ENCODE measurements around the gene ADGRL3. TPM values are rescaled to one million over a fixed set of nuclear protein-coding genes. Genes with fewer than 3 reads are reported as not detected.

Gene ADGRL3
- total and polyA plus RNA-seq, 8 donors = 0.08 to 1.4 (median 0.24) TPM

DNA sequence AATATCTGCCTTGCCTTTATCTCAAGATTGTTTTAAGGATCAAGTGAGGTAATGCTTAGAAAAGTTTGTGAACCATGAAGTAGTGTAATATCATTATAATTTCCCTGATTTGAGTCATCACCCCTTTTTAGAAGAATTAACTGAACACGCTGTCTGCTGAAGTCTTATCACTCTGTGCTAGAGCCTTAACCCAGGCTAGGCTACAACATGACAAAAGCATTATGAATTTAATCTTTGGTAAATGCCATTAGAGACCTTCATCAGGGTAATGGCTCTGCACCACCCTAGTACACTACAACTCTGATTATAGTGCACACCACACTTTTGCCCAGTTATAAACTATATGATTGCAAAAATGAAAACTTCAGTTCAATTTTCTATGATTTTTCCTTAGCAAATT is 118.3 kb downstream of the ADGRL3 start:
- no peaks in the 10 kb centered on the region for H3K36me3 ChIP-seq
- ATAC-seq = no peak
- WGBS, 2 donors = 73 to 75% methylated on average over 1 of the region's 1 CpG
- DNase-seq = no peak
- H3K27ac ChIP-seq = no peak overlapping the region
- no peak for FAIRE-seq
- no peaks in the 10 kb centered on the region for H3K4me1 ChIP-seq
- intact Hi-C loops (cut with DNase I) = no loop called here
- H3K27me3 ChIP-seq = no peaks in the 10 kb centered on the region
- no peak for TF ChIP-seq CTCF (IDR thresholded peaks at IDR 0.05)
- H3K4me3 ChIP-seq = no peak overlapping the region
- H3K9me3 ChIP-seq = no peaks in the 10 kb centered on the region

- Histone ChIP-seq H3K4me1 (no peaks in the 10 kb centered on the region), H3K4me3 (no peak overlapping the region), H3K27ac (no peak overlapping the region), H3K36me3 (no peaks in the 10 kb centered on the region), H3K27me3 (no peaks in the 10 kb centered on the region), H3K9me3 (no peaks in the 10 kb centered on the region)
- TF ChIP-seq CTCF (IDR thresholded peaks at IDR 0.05) = no peak
- intact Hi-C loops (cut with DNase I) = no loop called here
- no peak for FAIRE-seq
- DNase-seq = no peak
- ATAC-seq = no peak
Observed at GRCh38 chr4:61319156-61319555, 119.0 kb downstream of the ADGRL3 start.

GRCh38 chr4:61320154-61320553 is 120.0 kb downstream of the ADGRL3 start:
- DNase-seq (no peak), FAIRE-seq (no peak), ATAC-seq (no peak)
- H3K9me3 ChIP-seq = no peaks in the 10 kb centered on the region
- H3K36me3 ChIP-seq = no peaks in the 10 kb centered on the region
- H3K4me1 ChIP-seq = no peaks in the 10 kb centered on the region
- H3K27me3 ChIP-seq = no peaks in the 10 kb centered on the region
- 52 to 59% methylated on average over 1 of the region's 1 CpG for WGBS, 2 donors
- intact Hi-C loops (cut with DNase I) = no loop called here
- no peak overlapping the region for H3K27ac ChIP-seq
- no peak for TF ChIP-seq CTCF (IDR thresholded peaks at IDR 0.05)
- no peak overlapping the region for H3K4me3 ChIP-seq

- no peaks in the 10 kb centered on the region for H3K27me3 ChIP-seq
- FAIRE-seq (no peak), ATAC-seq (no peak), DNase-seq (no peak)
- no peak overlapping the region for H3K4me3 ChIP-seq
- H3K9me3 ChIP-seq = no peaks in the 10 kb centered on the region
- TF ChIP-seq CTCF (IDR thresholded peaks at IDR 0.05) = no peak
- no peak overlapping the region for H3K27ac ChIP-seq
- 36 to 58% methylated on average over 1 of the region's 1 CpG for WGBS, 2 donors
- intact Hi-C loops (cut with DNase I) = no loop called here
- H3K4me1 ChIP-seq = no peaks in the 10 kb centered on the region
- H3K36me3 ChIP-seq = no peaks in the 10 kb centered on the region
Observed at GRCh38 chr4:61320631-61321030, 120.5 kb downstream of the ADGRL3 start.

DNA sequence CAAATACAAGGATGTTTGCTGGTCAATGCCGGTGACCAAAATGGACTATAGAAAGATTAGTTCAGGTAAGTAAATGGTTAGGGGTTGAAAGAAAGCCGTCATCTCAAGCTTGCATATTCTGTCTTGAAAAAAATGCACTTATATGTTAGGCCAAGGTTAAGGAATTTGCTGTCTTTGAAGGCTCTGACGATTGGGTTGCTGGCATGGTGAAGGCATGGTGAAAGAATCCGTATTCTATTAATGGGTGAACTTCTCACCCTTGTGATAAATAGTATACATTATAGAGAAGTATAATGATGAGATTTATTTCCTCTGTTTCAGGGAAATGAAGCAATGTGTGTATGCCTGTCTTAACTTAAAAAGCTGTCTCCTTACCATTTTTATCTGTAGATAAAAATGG is 132.6 kb downstream of the ADGRL3 start:
- intact Hi-C loops (cut with DNase I) = no loop called here
- H3K27me3 ChIP-seq = peaks cover 0 to 4% (median 0%) of the 10 kb centered on the region in 4 donors
- H3K9me3 ChIP-seq = no peaks in the 10 kb centered on the region
- H3K4me1 ChIP-seq = no peaks in the 10 kb centered on the region
- no peak overlapping the region for H3K4me3 ChIP-seq
- FAIRE-seq (no peak), DNase-seq (no peak), ATAC-seq (no peak)
- WGBS, 2 donors = 47 to 58% methylated on average over 4 of the region's 4 CpGs
- no peaks in the 10 kb centered on the region for H3K36me3 ChIP-seq
- H3K27ac ChIP-seq = no peak overlapping the region
- no peak for TF ChIP-seq CTCF (IDR thresholded peaks at IDR 0.05)

All from pancreas (tissue), 10 donors.